Skin epidermis (tissue), 12 donors: ENCODE measurements around the gene ZNF511.

ENCODE experiments used
- H3K27ac ChIP-seq, 21 experiments: fragments of 200-600 bp; sonication (generic) in 11 of 21; one replicate each; pipeline ENCODE4 v1.5.0; 2020; ENCODE audit warnings: mild to moderate bottlenecking in 3 of 21, inconsistent platforms in 2 of 21, moderate library complexity in 2 of 21
- H3K4me3 ChIP-seq, 7 experiments: fragments of 200-600 bp; sonication (generic) in 2 of 7; one replicate each; pipeline ENCODE4 v1.5.0; 2020; ENCODE audit warnings: inconsistent platforms in 2 of 7, mild to moderate bottlenecking in 2 of 7, moderate library complexity in 1 of 7

Gene ZNF511

GRCh38 chr10:133273534-133274143 is 35.1 kb upstream of the ZNF511 start:
- Histone ChIP-seq H3K4me3 (no peak overlapping the region), H3K27ac (no peak overlapping the region)

- H3K4me3 ChIP-seq: peak overlapping the region; percentile 22 to 52 (median 43)
- H3K27ac ChIP-seq: peak overlapping the region in 19 of 21 experiments; percentile 17 to 93 (median 75)
Measured at GRCh38 chr10:133274751-133275683, 33.7 kb upstream of the ZNF511 start.

DNA sequence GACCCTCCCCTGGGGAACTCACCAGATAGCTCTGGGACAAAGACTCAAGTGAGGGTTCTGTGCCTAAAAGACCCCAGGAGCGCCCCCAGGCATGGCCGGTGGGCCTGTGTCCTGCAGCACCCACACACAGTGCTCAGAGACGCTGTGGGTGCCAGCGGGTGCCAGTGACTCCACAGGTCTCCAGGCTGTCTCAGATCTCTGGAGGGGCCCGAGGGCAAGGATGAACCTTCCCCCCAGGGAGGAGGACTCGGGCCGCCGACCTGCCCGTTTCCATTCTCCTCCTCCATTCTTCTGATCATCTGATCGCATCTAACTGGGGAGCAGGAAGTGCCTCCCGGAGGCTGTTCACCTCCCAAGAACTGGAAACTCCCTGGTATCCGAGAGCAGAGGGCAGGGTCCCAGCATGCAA is 33.0 kb upstream of the ZNF511 start:
- Histone ChIP-seq H3K4me3 (peak overlapping the region; percentile 22 to 52 (median 43)), H3K27ac (peak overlapping the region in 17 of 21 experiments; percentile 52 to 93 (median 75))

DNA sequence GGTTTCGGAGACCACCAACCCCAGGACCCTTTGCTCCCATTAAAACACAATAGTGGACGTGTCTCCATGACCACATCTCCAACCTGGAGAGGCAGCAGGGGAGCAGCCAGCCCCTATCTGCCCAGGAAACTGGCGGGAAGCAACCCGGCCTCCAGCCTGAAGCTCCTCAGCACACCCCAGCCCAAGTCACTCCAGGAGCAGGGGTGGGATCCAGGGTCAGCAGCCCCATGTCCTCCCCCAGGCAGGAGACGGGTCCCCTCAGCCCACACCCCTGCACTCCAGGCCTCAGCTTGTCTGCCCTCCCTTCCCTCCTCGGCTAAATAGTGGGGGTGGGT is 32.6 kb upstream of the ZNF511 start:
- Histone ChIP-seq H3K4me3 (peak overlapping the region; percentile 22 to 52 (median 43)), H3K27ac (peak overlapping the region in 18 of 21 experiments; percentile 7 to 93 (median 75))

DNA sequence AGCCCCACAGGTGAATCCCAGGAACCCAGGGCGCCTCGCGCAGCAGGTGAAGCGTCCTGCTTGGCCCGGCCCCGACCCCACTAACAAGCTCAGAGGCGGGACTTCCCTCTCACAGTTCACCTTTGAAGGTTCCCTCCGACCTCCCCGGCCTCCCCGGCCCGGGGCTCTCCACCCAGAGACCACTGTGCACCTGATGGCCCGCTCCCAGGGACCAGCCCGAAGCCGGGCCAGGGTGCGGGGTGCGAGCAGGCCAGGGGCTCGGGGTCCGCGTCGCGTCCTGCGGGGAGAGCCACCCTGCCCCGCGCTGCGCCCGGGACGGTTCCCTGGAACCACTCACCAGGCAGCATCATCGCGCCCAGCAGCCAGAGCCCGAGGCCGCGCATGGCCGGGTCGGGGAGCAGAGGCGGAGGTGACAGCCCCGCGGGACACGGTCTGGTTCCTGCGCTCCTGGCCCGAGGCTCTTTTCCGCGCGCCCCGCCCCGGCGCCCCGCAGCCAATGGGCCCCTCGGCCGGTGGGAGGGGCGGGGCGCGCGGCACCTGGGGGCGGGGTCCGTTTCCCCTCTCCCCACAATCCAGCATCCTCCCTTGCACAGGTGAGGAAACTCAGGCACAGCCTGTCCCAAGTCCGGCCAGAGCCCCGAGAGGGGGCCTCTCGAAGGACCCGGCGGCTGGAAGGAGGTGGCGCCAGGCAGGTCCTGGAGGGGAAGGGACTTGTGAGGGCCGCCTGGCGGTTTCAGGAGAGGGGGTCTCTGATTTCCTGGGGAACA is 32.1 kb upstream of the ZNF511 start, which contains the start of gene ADAM8:
Gene ADAM8, minus strand, starts transcription at position 434 of the 767 bp plus-strand sequence. Its CDS starts 51 bp downstream, at position 383.
- peak within 1 kb of the TSS; percentile 22 to 52 (median 43) for H3K4me3 ChIP-seq
- H3K27ac ChIP-seq: peak within 1 kb of the TSS in 19 of 21 experiments; percentile 7 to 93 (median 75)

DNA sequence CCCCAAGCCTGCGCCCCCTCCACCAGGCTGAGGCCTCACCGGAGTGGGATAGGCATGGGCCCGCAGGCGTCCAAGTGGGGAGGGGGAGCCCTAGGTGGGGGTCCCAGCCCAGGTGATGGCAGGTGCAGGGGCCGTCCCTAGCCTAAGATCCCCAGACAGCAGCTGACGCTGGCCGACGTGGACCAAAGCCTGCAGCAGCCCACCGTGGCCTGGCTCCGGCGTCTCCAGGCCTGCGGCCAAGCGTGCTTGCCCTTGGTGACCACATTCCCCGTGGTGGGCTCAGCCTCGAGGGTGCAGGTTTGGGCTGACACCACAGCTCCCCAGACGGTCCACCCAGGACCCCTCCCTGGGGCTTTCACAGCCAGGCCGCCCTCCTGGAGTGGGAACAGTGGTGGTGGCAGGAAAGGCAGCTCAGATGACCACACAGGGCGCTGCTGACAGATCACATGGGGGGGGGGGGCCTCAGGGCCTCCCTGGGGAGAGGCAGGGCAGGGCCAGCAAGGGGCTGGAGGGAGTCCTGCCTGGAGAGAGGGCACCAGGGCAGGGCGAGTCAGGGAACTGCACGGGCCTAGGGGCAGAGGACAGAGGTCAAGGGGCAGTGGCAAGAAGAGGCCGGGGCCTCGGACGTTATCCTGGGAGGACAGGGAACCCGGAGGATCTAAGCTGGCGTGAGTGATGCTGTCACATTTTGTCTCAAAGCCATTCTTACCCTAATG is 31.3 kb upstream of the ZNF511 start:
- H3K4me3 ChIP-seq: peak overlapping the region in 2 of 7 experiments; percentile 45 to 52

DNA sequence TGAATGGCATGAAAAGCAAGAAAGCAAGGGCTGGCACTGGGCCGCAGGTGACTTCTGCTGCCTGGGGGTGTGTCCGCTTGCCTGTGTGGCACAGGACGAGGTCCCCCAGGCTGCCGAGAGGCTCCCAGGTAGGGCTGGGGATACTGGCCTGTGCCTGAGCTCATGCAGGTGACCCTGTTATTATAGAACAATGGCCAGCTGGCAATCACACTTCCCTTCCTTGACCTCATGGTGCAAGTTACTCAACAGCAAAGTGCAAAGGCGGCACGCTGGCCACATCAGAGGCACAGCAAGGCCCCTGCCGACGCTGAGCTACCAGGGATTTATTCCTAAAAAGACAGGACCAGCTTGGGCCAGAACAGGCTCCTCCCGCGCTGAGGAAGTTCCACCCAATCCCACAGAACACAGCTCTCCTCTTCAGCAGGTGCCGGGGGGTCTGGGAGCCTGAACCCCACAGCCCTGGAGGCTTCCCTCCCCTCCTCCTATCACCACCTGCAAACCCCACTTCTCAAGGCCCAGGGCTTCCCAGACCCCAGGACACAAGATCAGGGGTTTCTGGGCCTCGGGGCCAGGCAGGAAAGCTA is 30.6 kb upstream of the ZNF511 start:
- no peak overlapping the region for H3K4me3 ChIP-seq
- H3K27ac ChIP-seq: peak overlapping the region in 20 of 21 experiments; percentile 9 to 93 (median 69)

More for the DNA sequence above, 31.3 kb upstream of the ZNF511 start:
- peak overlapping the region in 17 of 21 experiments; percentile 30 to 93 (median 73) for H3K27ac ChIP-seq

- H3K4me3 ChIP-seq: no peak overlapping the region
Measured at GRCh38 chr10:133278577-133279265, 30.0 kb upstream of the ZNF511 start.

DNA sequence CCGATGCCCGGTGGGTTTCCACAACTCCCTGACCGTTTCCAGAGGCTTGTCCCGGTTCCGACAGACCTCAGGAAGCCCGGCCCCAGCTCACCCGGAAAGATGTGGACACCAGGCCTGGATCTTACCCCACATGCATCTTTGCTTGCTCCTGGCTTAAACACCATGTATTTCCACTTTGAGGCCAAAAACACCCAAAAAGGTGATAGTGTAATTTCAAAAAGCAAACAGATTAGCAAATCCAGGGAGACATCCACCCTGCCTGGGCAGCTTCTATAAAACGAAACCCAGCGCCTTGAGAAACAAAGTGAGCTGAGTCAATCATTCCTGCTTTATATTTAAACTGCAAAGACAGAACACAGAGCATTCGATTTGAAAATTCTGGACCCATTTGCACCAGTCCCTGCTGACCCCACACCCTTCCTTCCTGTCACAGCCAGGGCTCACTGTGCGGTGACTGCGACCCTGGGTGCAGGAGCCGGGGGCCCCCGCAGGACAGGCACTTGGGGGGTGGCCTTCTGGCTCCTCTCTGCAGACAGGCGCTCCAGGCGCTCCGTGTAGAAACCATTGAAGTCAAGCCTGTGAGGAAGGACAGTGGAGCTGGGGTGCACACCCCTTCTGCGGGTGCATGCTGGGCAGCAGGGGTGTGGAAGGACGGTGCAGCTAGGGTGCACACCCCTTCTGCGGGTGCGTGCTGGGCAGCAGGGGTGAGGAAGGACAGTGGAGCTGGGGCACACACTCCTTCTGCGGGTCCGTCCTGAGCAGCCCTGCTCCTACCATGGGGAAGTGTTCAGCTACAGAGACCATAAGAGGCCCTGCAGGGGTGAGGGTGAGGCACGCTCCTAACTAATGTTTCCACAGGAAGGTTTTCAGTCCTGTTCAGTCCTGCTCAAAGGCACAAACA is 29.1 kb upstream of the ZNF511 start:
- H3K4me3 ChIP-seq: no peak overlapping the region
- peak overlapping the region in 14 of 21 experiments; percentile 6 to 93 (median 70) for H3K27ac ChIP-seq

More at GRCh38 chr10:133278577-133279265, 30.0 kb upstream of the ZNF511 start:
- peak overlapping the region in 20 of 21 experiments; percentile 9 to 93 (median 66) for H3K27ac ChIP-seq

GRCh38 chr10:133280391-133281059 is 28.2 kb upstream of the ZNF511 start:
- Histone ChIP-seq H3K27ac (peak overlapping the region in 4 of 21 experiments; percentile 6 to 93 (median 76)), H3K4me3 (no peak overlapping the region)

DNA sequence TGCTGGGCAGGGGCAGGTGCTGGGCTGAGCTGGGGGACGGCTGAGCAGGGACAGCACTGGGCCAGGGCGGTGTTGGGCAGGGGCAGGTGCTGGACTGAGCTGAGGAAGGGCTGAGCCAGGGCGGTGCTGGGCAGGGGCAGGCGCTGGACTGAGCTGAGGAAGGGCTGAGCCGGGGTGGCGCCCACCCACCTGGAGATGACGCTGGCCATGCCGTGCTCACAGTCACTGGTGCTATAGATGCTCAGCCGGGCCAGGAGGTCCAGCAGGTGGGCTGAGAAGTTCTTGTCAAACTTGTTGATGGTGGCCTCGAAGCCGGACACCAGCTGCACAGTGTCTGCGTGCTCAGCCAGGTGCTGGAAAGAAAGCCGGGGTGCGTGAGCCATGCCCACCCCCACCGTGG is 27.6 kb upstream of the ZNF511 start:
- H3K4me3 ChIP-seq: no peak overlapping the region
- no peak overlapping the region for H3K27ac ChIP-seq

- no peak overlapping the region for H3K4me3 ChIP-seq
- no peak overlapping the region for H3K27ac ChIP-seq
Measured at GRCh38 chr10:133281628-133282372, 26.9 kb upstream of the ZNF511 start.

DNA sequence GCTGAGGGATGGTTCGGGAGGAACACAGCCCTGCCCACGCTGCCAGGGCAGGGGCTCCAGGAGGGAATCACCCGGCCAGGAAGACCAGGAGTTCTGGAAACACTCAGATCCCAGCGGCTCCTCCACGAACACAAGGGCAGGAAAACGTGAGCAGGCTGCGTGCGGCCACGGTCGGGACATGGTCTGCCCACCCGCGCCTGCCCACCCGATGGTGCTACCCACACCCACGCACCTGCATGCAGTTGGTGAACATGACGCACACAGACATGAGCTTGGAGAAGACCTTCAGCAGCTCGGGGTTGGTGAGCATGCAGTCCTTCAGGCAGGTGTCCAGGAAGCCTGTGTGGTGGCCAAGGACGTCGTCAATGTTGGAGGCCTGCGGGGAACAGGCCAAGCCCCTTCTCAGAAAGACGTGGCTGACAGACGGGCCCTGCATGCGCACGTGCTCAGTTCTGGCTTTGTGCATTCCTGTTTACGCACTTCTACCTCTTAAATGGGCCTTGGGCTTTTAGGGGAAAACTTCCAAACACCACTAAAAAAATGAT is 25.8 kb upstream of the ZNF511 start:
- Histone ChIP-seq H3K4me3 (no peak overlapping the region), H3K27ac (no peak overlapping the region)

DNA sequence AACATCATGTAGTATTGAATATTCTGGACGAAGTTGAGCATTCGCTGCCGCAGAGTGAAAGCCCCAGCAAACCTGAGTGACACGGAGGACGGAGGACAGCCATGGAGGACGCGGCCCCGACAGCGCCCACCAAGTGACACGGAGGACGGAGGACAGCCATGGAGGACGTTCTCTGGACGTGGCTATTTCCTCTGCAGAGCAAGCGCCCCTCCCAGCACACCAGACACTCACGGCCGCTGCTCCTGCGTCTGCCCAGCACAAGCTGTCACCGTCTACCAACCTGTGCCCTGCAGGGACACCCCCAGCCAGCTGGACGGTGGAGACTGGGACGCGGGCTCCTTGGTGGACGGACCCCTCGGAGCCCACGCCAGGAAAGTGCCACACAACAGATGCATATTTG is 24.8 kb upstream of the ZNF511 start:
- H3K4me3 ChIP-seq: no peak overlapping the region
- no peak overlapping the region for H3K27ac ChIP-seq

- Histone ChIP-seq H3K4me3 (no peak overlapping the region), H3K27ac (no peak overlapping the region)
Measured at GRCh38 chr10:133285217-133285616, 23.5 kb upstream of the ZNF511 start.

DNA sequence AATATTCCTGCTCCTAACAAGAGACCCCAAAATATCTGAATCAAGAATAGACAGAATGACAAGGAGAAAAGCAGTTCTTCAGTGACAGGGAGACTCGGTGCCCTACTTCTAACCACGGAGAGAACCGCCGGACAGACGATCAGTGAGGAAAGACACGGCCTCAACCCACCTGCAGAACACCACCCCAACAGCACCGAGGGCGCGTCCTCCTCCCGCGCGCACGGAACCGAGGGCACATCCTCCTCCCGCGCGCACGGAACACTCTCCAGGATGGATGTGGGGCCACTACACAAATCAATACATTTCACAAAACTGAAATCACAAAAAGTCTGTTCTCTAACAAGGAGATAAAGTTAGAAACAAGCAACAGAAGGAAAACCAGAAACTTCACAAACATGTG is 22.3 kb upstream of the ZNF511 start:
- H3K27ac ChIP-seq: no peak overlapping the region
- H3K4me3 ChIP-seq: no peak overlapping the region
